Fibroblast of pulmonary artery (primary cell): Measurements from ENCODE around the gene ENG.

Source experiments
- DNase-seq: peaks from one replicate; pipeline ENCODE4 v3.0.0-alpha.2; 2010; ENCODE audit warnings: low read depth
- H3K4me3 ChIP-seq: replicated peaks from 2 replicates; pipeline ENCODE4 v1.5.1; 2011; ENCODE audit warnings: low read depth, mild to moderate bottlenecking, control low read depth, low read length, moderate library complexity
- CTCF ChIP-seq: IDR thresholded peaks from 2 replicates; pipeline ENCODE4 v1.5.1; 2011; ENCODE audit warnings: mild to moderate bottlenecking, control low read depth, low read length, inconsistent platforms; ENCODE audit errors: missing control alignments

Gene ENG

GRCh38 chr9:127856094-127856728, 1.8 kb upstream of the ENG start:
- no peak for TF ChIP-seq CTCF
- no peak for DNase-seq
- H3K4me3 ChIP-seq, result no peak overlapping the region

GRCh38 chr9:127855522-127855921, 1.1 kb upstream of the ENG start:
- DNase-seq, result no peak
- no peak overlapping the region for H3K4me3 ChIP-seq
- TF ChIP-seq CTCF, result no peak

- no peak for TF ChIP-seq CTCF
- DNase-seq, result no peak
- no peak overlapping the region for H3K4me3 ChIP-seq
Measured at GRCh38 chr9:127854960-127855359, 502 bp upstream of the ENG start.

GRCh38 chr9:127853312-127854183, 910 bp downstream of the ENG start:
- DNase-seq, result no peak
- no peak for TF ChIP-seq CTCF
- peak overlapping the region; percentile 73 for H3K4me3 ChIP-seq

- H3K4me3 ChIP-seq, result peak overlapping the region; percentile 73
- TF ChIP-seq CTCF, result no peak
- no peak for DNase-seq
Measured at GRCh38 chr9:127852829-127853228, 1.6 kb downstream of the ENG start.

- DNase-seq, result no peak
- H3K4me3 ChIP-seq, result no peak overlapping the region
- no peak for TF ChIP-seq CTCF
Measured at GRCh38 chr9:127850286-127850830, 4.1 kb downstream of the ENG start.
